GM12864 (cell line): ENCODE data around the gene ATP6V0A1.
"Not testable (repeated sequence)": the region's sequence is repeated elsewhere in the genome, so short reads cannot be mapped to it uniquely, and the experiment has no call there.

Source experiments
- DNase-seq: peaks from one replicate; pipeline ENCODE4 v3.0.0-alpha.2; 2011; ENCODE audit warnings: low read depth
- H3K4me3 ChIP-seq: 2 replicates; pipeline ENCODE4 v1.5.1; 2011; ENCODE audit warnings: mild to moderate bottlenecking, low read depth, low read length, control low read depth
- TF ChIP-seq, protein P1 (sequence below): IDR thresholded peaks from 2 replicates; pipeline ENCODE4 v1.5.1; 2011; ENCODE audit warnings: low read depth, mild to moderate bottlenecking, moderate library complexity, low read length, control low read depth, inconsistent platforms; ENCODE audit errors: missing control alignments

ATP6V0A1 gene

GRCh38 chr17:42535155-42536047, 76.7 kb downstream of the ATP6V0A1 start:
- peak overlapping the region; percentile 60 for H3K4me3 ChIP-seq
- TF ChIP-seq, protein P1, sequence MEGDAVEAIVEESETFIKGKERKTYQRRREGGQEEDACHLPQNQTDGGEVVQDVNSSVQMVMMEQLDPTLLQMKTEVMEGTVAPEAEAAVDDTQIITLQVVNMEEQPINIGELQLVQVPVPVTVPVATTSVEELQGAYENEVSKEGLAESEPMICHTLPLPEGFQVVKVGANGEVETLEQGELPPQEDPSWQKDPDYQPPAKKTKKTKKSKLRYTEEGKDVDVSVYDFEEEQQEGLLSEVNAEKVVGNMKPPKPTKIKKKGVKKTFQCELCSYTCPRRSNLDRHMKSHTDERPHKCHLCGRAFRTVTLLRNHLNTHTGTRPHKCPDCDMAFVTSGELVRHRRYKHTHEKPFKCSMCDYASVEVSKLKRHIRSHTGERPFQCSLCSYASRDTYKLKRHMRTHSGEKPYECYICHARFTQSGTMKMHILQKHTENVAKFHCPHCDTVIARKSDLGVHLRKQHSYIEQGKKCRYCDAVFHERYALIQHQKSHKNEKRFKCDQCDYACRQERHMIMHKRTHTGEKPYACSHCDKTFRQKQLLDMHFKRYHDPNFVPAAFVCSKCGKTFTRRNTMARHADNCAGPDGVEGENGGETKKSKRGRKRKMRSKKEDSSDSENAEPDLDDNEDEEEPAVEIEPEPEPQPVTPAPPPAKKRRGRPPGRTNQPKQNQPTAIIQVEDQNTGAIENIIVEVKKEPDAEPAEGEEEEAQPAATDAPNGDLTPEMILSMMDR, result no peak
- DNase-seq, result no peak

DNA sequence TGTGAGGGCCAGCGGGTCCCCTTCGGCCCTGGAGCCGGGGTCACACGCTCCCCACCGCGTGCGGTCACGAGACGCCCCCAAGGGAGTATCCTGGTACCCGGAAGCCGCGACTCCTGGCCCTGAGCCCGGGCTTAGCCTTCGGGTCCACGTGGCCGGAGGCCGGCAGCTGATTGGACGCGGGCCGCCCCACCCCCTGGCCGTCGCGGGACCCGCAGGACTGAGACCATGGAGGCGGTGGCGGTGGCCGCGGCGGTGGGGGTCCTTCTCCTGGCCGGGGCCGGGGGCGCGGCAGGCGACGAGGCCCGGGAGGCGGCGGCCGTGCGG, 77.3 kb downstream of the ATP6V0A1 start, which contains the start of gene NAGLU:
Gene NAGLU (plus strand): TSS at position 194 of the 324 bp plus-strand sequence. CDS start 32 bp downstream, at position 226.
- TF ChIP-seq, protein P1, result no peak
- H3K4me3 ChIP-seq, result peak within 1 kb of the TSS; percentile 60
- peak; percentile 70 for DNase-seq

GRCh38 chr17:42536372-42537155, 77.9 kb downstream of the ATP6V0A1 start:
- DNase-seq, result no peak
- peak overlapping the region; percentile 60 for H3K4me3 ChIP-seq
- TF ChIP-seq, protein P1, result no peak

GRCh38 chr17:42537156-42537805, 78.6 kb downstream of the ATP6V0A1 start:
- TF ChIP-seq, protein P1, result no peak
- no peak for DNase-seq

DNA sequence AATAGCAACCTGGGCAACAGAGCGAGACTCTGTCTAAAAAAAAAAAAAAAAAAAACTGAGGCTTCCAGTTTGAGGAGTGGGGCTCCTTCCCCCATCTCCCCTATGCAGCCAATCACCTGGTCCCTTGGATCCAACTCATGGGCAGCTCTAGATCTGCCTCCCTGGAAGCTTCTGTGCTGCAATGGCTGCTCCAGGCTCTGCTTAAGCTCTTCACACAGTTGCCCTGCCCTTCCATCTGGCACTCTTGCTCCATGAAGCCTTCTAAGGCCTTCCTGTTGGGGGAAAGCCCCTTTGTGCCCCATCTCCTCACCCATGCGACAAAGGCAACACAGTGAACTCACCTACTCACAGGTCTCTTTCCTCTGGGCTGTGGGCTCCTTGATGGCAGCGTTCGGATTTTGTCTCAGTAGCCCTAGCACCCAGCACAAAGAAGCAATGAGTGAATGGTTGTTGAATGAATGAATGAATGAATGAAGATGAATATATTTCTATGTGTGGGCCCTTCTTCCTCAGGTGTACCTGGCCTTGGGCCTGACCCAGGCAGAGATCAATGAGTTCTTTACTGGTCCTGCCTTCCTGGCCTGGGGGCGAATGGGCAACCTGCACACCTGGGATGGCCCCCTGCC, 79.3 kb downstream of the ATP6V0A1 start:
- no peak overlapping the region for H3K4me3 ChIP-seq
- TF ChIP-seq, protein P1, result no peak
- no peak for DNase-seq

More at GRCh38 chr17:42537156-42537805, 78.6 kb downstream of the ATP6V0A1 start:
- peak overlapping the region; percentile 60 for H3K4me3 ChIP-seq

GRCh38 chr17:42538482-42538881, 79.8 kb downstream of the ATP6V0A1 start:
- H3K4me3 ChIP-seq, result no peak overlapping the region
- no peak for DNase-seq
- TF ChIP-seq, protein P1, result no peak

- H3K4me3 ChIP-seq, DNase-seq: not testable (repeated sequence)
These were observed 81.9 kb downstream of the ATP6V0A1 start for GRCh38 chr17:42540558-42540957.
